ENCODE data around the gene WNT3. TPM values are rescaled to one million over a fixed set of nuclear protein-coding genes. Genes with fewer than 3 reads are reported as not detected.
A peak's percentile ranks its signal among the peaks of the same experiment; 100 is the strongest.

WNT3 gene
- total and polyA plus RNA-seq, 2 of the 8 experiments (the other 6 are each of a cell fraction or from before 2014, with no cell fraction given), result 0.56 to 2.0 TPM

GRCh38 chr17:46809110-46809571, 9.4 kb downstream of the WNT3 start:
- H3K9ac ChIP-seq (replicated peaks in 1 of 4; ENCODE audit: extremely low read depth in 1 of 4, low read depth in 3 of 4, low read length in 3 of 4), result no peak overlapping the region
- H4K20me1 ChIP-seq (replicated peaks in 1 of 2; ENCODE audit: control insufficient read depth in 1 of 2, insufficient read depth in 2 of 2, low read length in 2 of 2), result peaks cover 0 to 2% of the 10 kb centered on the region in 2 experiments
- H3K4me2 ChIP-seq (ENCODE audit: insufficient read depth in 1 of 2, low read depth in 2 of 2, low read length in 2 of 2), result no peak overlapping the region
- no peak overlapping the region for H2BK120ac ChIP-seq (replicated peaks; ENCODE audit: low read depth, low read length)
- H4K91ac ChIP-seq (replicated peaks; ENCODE audit: insufficient read length, low read length), result no peak overlapping the region
- H3K23me2 ChIP-seq (ENCODE audit: low read depth, low read length), result no peaks in the 10 kb centered on the region
- H2BK12ac ChIP-seq (ENCODE audit: low read depth, low read length), result no peak overlapping the region
- no peak overlapping the region for H2AFZ ChIP-seq (ENCODE audit: low read length)
- H4K5ac ChIP-seq (ENCODE audit: insufficient read length, low read depth, low read length), result no peak overlapping the region
- no peak overlapping the region for H3K14ac ChIP-seq (ENCODE audit: insufficient read length)
- DNase-seq (ENCODE audit: low read depth in 1 of 2, low spot score in 2 of 2) (peak in 1 of 2 experiments; percentile 63), FAIRE-seq (peak; percentile 28)
- H3K23ac ChIP-seq (ENCODE audit: insufficient read length), result no peak overlapping the region
- no peaks in the 10 kb centered on the region for H3K79me1 ChIP-seq (ENCODE audit: low read depth, low read length)
- peaks cover 0 to 4% (median 2%) of the 10 kb centered on the region in 4 experiments; a peak in 3 of 7 replicates for H3K27me3 ChIP-seq (replicated peaks in 1 of 4; ENCODE audit: control insufficient read depth in 3 of 4, extremely low read depth in 1 of 4, insufficient read depth in 3 of 4, low read length in 3 of 4)
- H2BK20ac ChIP-seq (ENCODE audit: low read length), result no peak overlapping the region
- H3K4me3 ChIP-seq (ENCODE audit: extremely low read depth in 1 of 4, insufficient read depth in 2 of 4, low read depth in 3 of 4, low read length in 4 of 4), result no peak overlapping the region
- no peak overlapping the region for H3K56ac ChIP-seq (replicated peaks; ENCODE audit: insufficient read length, low read depth, low read length)
- no peaks in the 10 kb centered on the region for H3K79me2 ChIP-seq (ENCODE audit: control insufficient read depth in 1 of 2, insufficient read depth in 2 of 2, low read length in 2 of 2)
- H2BK15ac ChIP-seq (ENCODE audit: low read length), result no peak overlapping the region
- H3K36me3 ChIP-seq (ENCODE audit: control insufficient read depth in 2 of 4, insufficient read depth in 4 of 4, low read length in 3 of 4), result no peaks in the 10 kb centered on the region
- H3K4ac ChIP-seq (replicated peaks; ENCODE audit: insufficient read length, low read depth, low read length), result no peak overlapping the region
- no peak overlapping the region for H4K8ac ChIP-seq (ENCODE audit: extremely low read depth, insufficient read depth, low read length)
- H3K18ac ChIP-seq (ENCODE audit: extremely low read depth, low read length), result peak overlapping the region; percentile 48
- POLR2A ChIA-PET (ENCODE audit: partially characterized antibody), result interaction anchor here (1.8 kb wide), 1 partner anchor 10 kb away, joined by 4 read pairs; no protein-coding TSS in a partner anchor
- no peak overlapping the region for H3K27ac ChIP-seq (ENCODE audit: low read depth, low read length)
- CTCF ChIA-PET (ENCODE audit: partially characterized antibody), result interaction anchor here (0.9 to 2.4 kb wide), 11 partner anchors 10 to 34 kb away, joined by 3 to 9 read pairs (median 4); no protein-coding TSS in a partner anchor
- no peaks in the 10 kb centered on the region for H3K9me3 ChIP-seq (ENCODE audit: insufficient read depth in 2 of 2, low read depth in 1 of 2, low read length in 1 of 2)
- 68% methylated on average over 8 of the region's 8 CpGs; no CpG with 5 or more reads in 1 of the 2 experiments for WGBS, 2 experiments (ENCODE audit: extremely low coverage in 1 of 2, insufficient coverage in 1 of 2, insufficient read length in 1 of 2, insufficient replicate concordance in 2 of 2, low coverage in 1 of 2, low lambda C conversion rate in 2 of 2, missing lambda C conversion rate in 1 of 2)
- H2BK5ac ChIP-seq (ENCODE audit: low read depth, low read length), result no peak overlapping the region
- H3K4me1 ChIP-seq (replicated peaks in 1 of 4; ENCODE audit: control insufficient read depth in 3 of 4, insufficient read depth in 4 of 4, low read length in 3 of 4), result peaks cover 0 to 14% (median 2%) of the 10 kb centered on the region in 4 experiments; a peak in 4 of 7 replicates
- H2AK5ac ChIP-seq (ENCODE audit: low read depth, low read length), result no peak overlapping the region
- TF ChIP-seq BCL11A (IDR thresholded peaks at IDR 0.05; ENCODE audit: low read depth in 2 of 2, low read length in 2 of 2) (no peak), HDAC2 (IDR thresholded peaks at IDR 0.05; ENCODE audit: borderline replicate concordance in 1 of 2, low read depth in 2 of 2, low read length in 2 of 2) (peak in 1 of 2 experiments; percentile 80; a peak in 2 of 4 replicates), NRF1 (IDR thresholded peaks at IDR 0.05; ENCODE audit: low read depth, low read length) (no peak), POLR2A (IDR thresholded peaks at IDR 0.05; ENCODE audit: control extremely low read depth in 1 of 2, low read depth in 2 of 2, low read length in 2 of 2) (no peak), SUZ12 (IDR thresholded peaks at IDR 0.05; ENCODE audit: low read length) (no peak), SP1 (IDR thresholded peaks at IDR 0.05; ENCODE audit: low read depth, low read length) (0 out of 2 replicates have a peak, but pooled peaks have one; percentile 45), CREB1 (IDR thresholded peaks at IDR 0.05) (no peak), KDM1A (IDR thresholded peaks at IDR 0.05; ENCODE audit: borderline replicate concordance, low read length) (peak; percentile 97), BRCA1 (IDR thresholded peaks at IDR 0.05; ENCODE audit: low read depth, low read length) (no peak), EP300 (IDR thresholded peaks at IDR 0.05; ENCODE audit: borderline replicate concordance in 1 of 2, low read depth in 2 of 2, low read length in 2 of 2) (no peak)
- TF ChIP-seq, protein P1, sequence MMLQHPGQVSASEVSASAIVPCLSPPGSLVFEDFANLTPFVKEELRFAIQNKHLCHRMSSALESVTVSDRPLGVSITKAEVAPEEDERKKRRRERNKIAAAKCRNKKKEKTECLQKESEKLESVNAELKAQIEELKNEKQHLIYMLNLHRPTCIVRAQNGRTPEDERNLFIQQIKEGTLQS (IDR thresholded peaks at IDR 0.05; ENCODE audit: insufficient read depth, low read depth, low read length), result no peak

All from H1 (cell line).